Measurements from ENCODE around the gene CYFIP2. TPM values are rescaled to one million over a fixed set of nuclear protein-coding genes. Genes with fewer than 3 reads are reported as not detected.
A peak's percentile ranks its signal among the peaks of the same experiment; 100 is the strongest.

Gene CYFIP2
- total and polyA plus RNA-seq, 2 donors from 2014 or later = 128 to 217 TPM

DNA sequence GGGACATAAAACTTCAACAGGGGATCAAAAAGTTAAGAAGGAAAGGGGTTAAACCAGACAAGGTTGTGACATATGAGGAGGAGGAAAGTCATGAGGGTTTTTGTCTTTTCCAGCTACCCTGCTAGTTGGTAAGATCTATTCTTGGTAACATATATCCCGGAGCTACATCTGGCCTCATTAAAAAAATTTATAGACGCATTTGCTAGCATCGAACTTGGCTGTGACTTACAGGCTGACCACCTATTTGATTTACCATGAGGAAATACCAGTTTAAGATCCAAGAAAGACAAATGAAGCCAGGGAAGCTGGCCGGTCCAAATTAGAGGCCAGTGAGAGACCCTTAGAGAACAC, 106.5 kb downstream of the CYFIP2 start:
- intact Hi-C loops (cut with DNase I) = no loop called here
- peak overlapping the region in 1 of 3 donors; percentile 12 for H3K9ac ChIP-seq (ENCODE audit: low read length in 3 of 3)
- no peaks in the 10 kb centered on the region for H3K9me3 ChIP-seq (ENCODE audit: control insufficient read depth in 2 of 3, insufficient read depth in 1 of 3, low read length in 3 of 3)
- peaks cover 0 to 12% (median 5%) of the 10 kb centered on the region in 3 donors for H3K4me1 ChIP-seq (ENCODE audit: control insufficient read depth in 2 of 3, insufficient read depth in 2 of 3, low read depth in 1 of 3, low read length in 3 of 3)
- no peak overlapping the region for H3K4me3 ChIP-seq (ENCODE audit: low read length in 3 of 3)
- H3K36me3 ChIP-seq (ENCODE audit: control insufficient read depth in 2 of 3, insufficient read depth in 3 of 3, low read length in 3 of 3) = peaks cover 0 to 34% (median 16%) of the 10 kb centered on the region in 3 donors
- DNase-seq (peak in 2 of 5 donors; percentile 31 to 33), FAIRE-seq (no peak)
- H3K27me3 ChIP-seq (ENCODE audit: control insufficient read depth, insufficient read depth, low read length) = no peaks in the 10 kb centered on the region
- peak overlapping the region; percentile 5 to 23 for H3K27ac ChIP-seq (ENCODE audit: low read depth in 2 of 2, low read length in 2 of 2)
- TF ChIP-seq, protein P1, sequence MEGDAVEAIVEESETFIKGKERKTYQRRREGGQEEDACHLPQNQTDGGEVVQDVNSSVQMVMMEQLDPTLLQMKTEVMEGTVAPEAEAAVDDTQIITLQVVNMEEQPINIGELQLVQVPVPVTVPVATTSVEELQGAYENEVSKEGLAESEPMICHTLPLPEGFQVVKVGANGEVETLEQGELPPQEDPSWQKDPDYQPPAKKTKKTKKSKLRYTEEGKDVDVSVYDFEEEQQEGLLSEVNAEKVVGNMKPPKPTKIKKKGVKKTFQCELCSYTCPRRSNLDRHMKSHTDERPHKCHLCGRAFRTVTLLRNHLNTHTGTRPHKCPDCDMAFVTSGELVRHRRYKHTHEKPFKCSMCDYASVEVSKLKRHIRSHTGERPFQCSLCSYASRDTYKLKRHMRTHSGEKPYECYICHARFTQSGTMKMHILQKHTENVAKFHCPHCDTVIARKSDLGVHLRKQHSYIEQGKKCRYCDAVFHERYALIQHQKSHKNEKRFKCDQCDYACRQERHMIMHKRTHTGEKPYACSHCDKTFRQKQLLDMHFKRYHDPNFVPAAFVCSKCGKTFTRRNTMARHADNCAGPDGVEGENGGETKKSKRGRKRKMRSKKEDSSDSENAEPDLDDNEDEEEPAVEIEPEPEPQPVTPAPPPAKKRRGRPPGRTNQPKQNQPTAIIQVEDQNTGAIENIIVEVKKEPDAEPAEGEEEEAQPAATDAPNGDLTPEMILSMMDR (IDR thresholded peaks at IDR 0.05; ENCODE audit: borderline replicate concordance, extremely low read depth, insufficient read depth) = no peak

DNA sequence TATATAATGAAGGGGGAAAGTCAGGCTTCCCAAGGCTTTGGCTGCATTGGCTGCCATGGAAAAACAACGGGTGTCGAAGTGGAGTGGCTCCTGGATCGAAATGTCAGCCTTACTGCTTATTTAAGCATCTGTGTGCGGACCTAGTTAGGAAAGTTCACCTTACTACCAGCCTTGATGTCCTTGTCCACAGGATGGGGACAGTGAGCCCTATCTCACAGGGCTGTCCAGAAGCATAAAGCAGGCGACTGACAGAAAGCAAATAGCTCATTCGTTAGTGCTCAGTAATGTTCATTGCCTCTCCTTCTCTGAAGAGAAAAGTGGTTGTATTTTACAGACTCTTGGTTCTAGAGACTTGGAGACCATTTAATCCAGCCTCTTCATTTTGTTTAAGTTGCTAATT, 112.6 kb downstream of the CYFIP2 start:
- Histone ChIP-seq H3K9ac (ENCODE audit: low read length in 3 of 3) (no peak overlapping the region), H3K27me3 (ENCODE audit: control insufficient read depth, insufficient read depth, low read length) (no peaks in the 10 kb centered on the region), H3K4me3 (ENCODE audit: low read length in 3 of 3) (no peak overlapping the region), H3K4me1 (ENCODE audit: control insufficient read depth in 2 of 3, insufficient read depth in 2 of 3, low read depth in 1 of 3, low read length in 3 of 3) (no peaks in the 10 kb centered on the region), H3K27ac (ENCODE audit: low read depth in 2 of 2, low read length in 2 of 2) (no peak overlapping the region), H3K9me3 (ENCODE audit: control insufficient read depth in 2 of 3, insufficient read depth in 1 of 3, low read length in 3 of 3) (no peaks in the 10 kb centered on the region), H3K36me3 (ENCODE audit: control insufficient read depth in 2 of 3, insufficient read depth in 3 of 3, low read length in 3 of 3) (peaks cover 0 to 51% (median 17%) of the 10 kb centered on the region in 3 donors)
- FAIRE-seq (no peak), DNase-seq (no peak)
- intact Hi-C loops (cut with DNase I) = no loop called here
- TF ChIP-seq, protein P1 (IDR thresholded peaks at IDR 0.05; ENCODE audit: borderline replicate concordance, extremely low read depth, insufficient read depth) = no peak

DNA sequence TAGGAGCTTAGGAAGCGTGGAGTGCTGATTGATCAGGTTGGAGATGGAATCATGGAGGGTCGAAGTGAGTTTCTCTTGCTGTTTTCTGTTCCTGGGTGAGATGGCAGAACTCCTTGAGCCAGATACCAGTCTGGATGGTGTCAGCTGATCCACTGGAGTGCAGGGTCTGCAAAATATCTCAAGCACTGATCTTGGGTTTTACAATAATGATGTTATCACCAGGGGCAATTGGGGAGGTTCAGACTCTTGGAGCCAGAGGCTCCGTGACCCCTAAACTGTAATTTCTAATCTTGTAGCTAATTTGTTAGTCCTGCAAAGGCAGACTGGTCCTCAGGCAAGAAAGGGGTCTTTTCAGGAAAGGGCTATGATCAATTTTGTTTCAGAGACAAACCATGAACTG, 114.1 kb downstream of the CYFIP2 start:
- Histone ChIP-seq H3K9ac (ENCODE audit: low read length in 3 of 3) (no peak overlapping the region), H3K36me3 (ENCODE audit: control insufficient read depth in 2 of 3, insufficient read depth in 3 of 3, low read length in 3 of 3) (peaks cover 0 to 42% (median 23%) of the 10 kb centered on the region in 3 donors), H3K4me3 (ENCODE audit: low read length in 3 of 3) (no peak overlapping the region), H3K27ac (ENCODE audit: low read depth in 2 of 2, low read length in 2 of 2) (no peak overlapping the region), H3K4me1 (ENCODE audit: control insufficient read depth in 2 of 3, insufficient read depth in 2 of 3, low read depth in 1 of 3, low read length in 3 of 3) (no peaks in the 10 kb centered on the region), H3K27me3 (ENCODE audit: control insufficient read depth, insufficient read depth, low read length) (no peaks in the 10 kb centered on the region), H3K9me3 (ENCODE audit: control insufficient read depth in 2 of 3, insufficient read depth in 1 of 3, low read length in 3 of 3) (no peaks in the 10 kb centered on the region)
- no peak for DNase-seq
- intact Hi-C loops (cut with DNase I) = no loop called here
- no peak for FAIRE-seq
- TF ChIP-seq, protein P1 (IDR thresholded peaks at IDR 0.05; ENCODE audit: borderline replicate concordance, extremely low read depth, insufficient read depth) = no peak

DNA sequence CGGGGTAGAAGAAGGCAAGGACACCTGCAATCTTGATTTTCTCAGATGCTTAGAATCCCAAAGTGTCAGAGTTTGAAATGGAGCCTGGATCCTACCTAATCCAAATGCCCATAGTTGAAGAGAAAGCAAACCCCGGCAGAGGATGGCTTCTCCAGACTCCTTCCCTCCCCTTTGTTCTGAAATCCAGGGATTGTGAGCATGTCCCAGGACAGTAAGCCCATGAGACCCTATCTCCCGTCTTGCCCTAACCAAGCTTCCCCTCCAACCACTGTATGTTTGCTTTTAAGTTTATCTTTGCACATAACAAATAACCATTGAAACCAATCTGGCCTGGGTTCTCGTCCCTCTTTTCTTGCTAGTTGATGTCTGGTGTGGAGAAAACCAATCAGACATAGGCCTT, 115.8 kb downstream of the CYFIP2 start:
- Histone ChIP-seq H3K36me3 (ENCODE audit: control insufficient read depth in 2 of 3, insufficient read depth in 3 of 3, low read length in 3 of 3) (peaks cover 0 to 37% (median 17%) of the 10 kb centered on the region in 3 donors), H3K27ac (ENCODE audit: low read depth in 2 of 2, low read length in 2 of 2) (no peak overlapping the region), H3K4me3 (ENCODE audit: low read length in 3 of 3) (no peak overlapping the region), H3K9me3 (ENCODE audit: control insufficient read depth in 2 of 3, insufficient read depth in 1 of 3, low read length in 3 of 3) (no peaks in the 10 kb centered on the region), H3K27me3 (ENCODE audit: control insufficient read depth, insufficient read depth, low read length) (no peaks in the 10 kb centered on the region), H3K4me1 (ENCODE audit: control insufficient read depth in 2 of 3, insufficient read depth in 2 of 3, low read depth in 1 of 3, low read length in 3 of 3) (no peaks in the 10 kb centered on the region), H3K9ac (ENCODE audit: low read length in 3 of 3) (no peak overlapping the region)
- DNase-seq (no peak), FAIRE-seq (no peak)
- TF ChIP-seq, protein P1 (IDR thresholded peaks at IDR 0.05; ENCODE audit: borderline replicate concordance, extremely low read depth, insufficient read depth) = no peak
- intact Hi-C loops (cut with DNase I) = no loop called here

All from kidney (tissue), 14 donors.